ENCODE results near the gene PEX3.
A peak's percentile ranks its signal among the peaks of the same experiment; 100 is the strongest.

The PEX3 gene

GRCh38 chr6:143450453-143451371, at the start of gene PEX3, which contains the start of gene ADAT2:
PEX3 (plus strand) TSS chr6:143450805; CDS start chr6:143451043, 238 bp downstream.
ADAT2 (minus strand) TSS chr6:143450695; CDS start chr6:143450658, 37 bp downstream.
- no peaks in the 10 kb centered on the region for H3K9me3 ChIP-seq (ENCODE audit: control insufficient read depth in 1 of 2, low read length in 2 of 2)
- peak within 1 kb of the TSS; percentile 90 to 99 for H3K4me3 ChIP-seq (ENCODE audit: low read depth in 1 of 2, low read length in 2 of 2)
- peak within 1 kb of the TSS; percentile 36 for H3K27ac ChIP-seq (ENCODE audit: low read depth, low read length)
- H3K9ac ChIP-seq (ENCODE audit: low read depth in 1 of 2, low read length in 2 of 2) = peak within 1 kb of the TSS; percentile 90 to 91
- H3K36me3 ChIP-seq (ENCODE audit: control insufficient read depth in 1 of 2, insufficient read depth in 2 of 2, low read length in 2 of 2) = no peaks in the 10 kb centered on the region
- H3K27me3 ChIP-seq (ENCODE audit: control insufficient read depth in 1 of 2, insufficient read depth in 2 of 2, low read length in 2 of 2) = no peaks in the 10 kb centered on the region
- peaks cover 15 to 16% of the 10 kb centered on the region in 2 donors for H3K4me1 ChIP-seq (ENCODE audit: control insufficient read depth in 1 of 2, insufficient read depth in 2 of 2, low read length in 2 of 2)

- Histone ChIP-seq H3K36me3 (ENCODE audit: control insufficient read depth in 1 of 2, insufficient read depth in 2 of 2, low read length in 2 of 2) (no peaks in the 10 kb centered on the region), H3K4me3 (ENCODE audit: low read depth in 1 of 2, low read length in 2 of 2) (no peak overlapping the region), H3K9me3 (ENCODE audit: control insufficient read depth in 1 of 2, low read length in 2 of 2) (no peaks in the 10 kb centered on the region), H3K9ac (ENCODE audit: low read depth in 1 of 2, low read length in 2 of 2) (no peak overlapping the region), H3K27me3 (ENCODE audit: control insufficient read depth in 1 of 2, insufficient read depth in 2 of 2, low read length in 2 of 2) (no peaks in the 10 kb centered on the region), H3K27ac (ENCODE audit: low read depth, low read length) (no peak overlapping the region), H3K4me1 (ENCODE audit: control insufficient read depth in 1 of 2, insufficient read depth in 2 of 2, low read length in 2 of 2) (peaks cover 16 to 28% of the 10 kb centered on the region in 2 donors)
Measured at GRCh38 chr6:143401068-143401446, 49.5 kb upstream of the PEX3 start.

- H3K9me3 ChIP-seq (ENCODE audit: control insufficient read depth in 1 of 2, low read length in 2 of 2) = no peaks in the 10 kb centered on the region
- H3K4me1 ChIP-seq (ENCODE audit: control insufficient read depth in 1 of 2, insufficient read depth in 2 of 2, low read length in 2 of 2) = peaks cover 14 to 23% of the 10 kb centered on the region in 2 donors
- H3K36me3 ChIP-seq (ENCODE audit: control insufficient read depth in 1 of 2, insufficient read depth in 2 of 2, low read length in 2 of 2) = no peaks in the 10 kb centered on the region
- no peak overlapping the region for H3K4me3 ChIP-seq (ENCODE audit: low read depth in 1 of 2, low read length in 2 of 2)
- no peak overlapping the region for H3K9ac ChIP-seq (ENCODE audit: low read depth in 1 of 2, low read length in 2 of 2)
- H3K27me3 ChIP-seq (ENCODE audit: control insufficient read depth in 1 of 2, insufficient read depth in 2 of 2, low read length in 2 of 2) = no peaks in the 10 kb centered on the region
- no peak overlapping the region for H3K27ac ChIP-seq (ENCODE audit: low read depth, low read length)
Measured at GRCh38 chr6:143401636-143402370, 48.8 kb upstream of the PEX3 start.

GRCh38 chr6:143402721-143403336, 47.8 kb upstream of the PEX3 start:
- Histone ChIP-seq H3K4me3 (ENCODE audit: low read depth in 1 of 2, low read length in 2 of 2) (no peak overlapping the region), H3K27me3 (ENCODE audit: control insufficient read depth in 1 of 2, insufficient read depth in 2 of 2, low read length in 2 of 2) (no peaks in the 10 kb centered on the region), H3K36me3 (ENCODE audit: control insufficient read depth in 1 of 2, insufficient read depth in 2 of 2, low read length in 2 of 2) (no peaks in the 10 kb centered on the region), H3K4me1 (ENCODE audit: control insufficient read depth in 1 of 2, insufficient read depth in 2 of 2, low read length in 2 of 2) (peaks cover 7 to 15% of the 10 kb centered on the region in 2 donors), H3K9ac (ENCODE audit: low read depth in 1 of 2, low read length in 2 of 2) (no peak overlapping the region), H3K27ac (ENCODE audit: low read depth, low read length) (no peak overlapping the region), H3K9me3 (ENCODE audit: control insufficient read depth in 1 of 2, low read length in 2 of 2) (no peaks in the 10 kb centered on the region)

- H3K4me3 ChIP-seq (ENCODE audit: low read depth in 1 of 2, low read length in 2 of 2) = no peak overlapping the region
- no peaks in the 10 kb centered on the region for H3K36me3 ChIP-seq (ENCODE audit: control insufficient read depth in 1 of 2, insufficient read depth in 2 of 2, low read length in 2 of 2)
- H3K9ac ChIP-seq (ENCODE audit: low read depth in 1 of 2, low read length in 2 of 2) = no peak overlapping the region
- H3K4me1 ChIP-seq (ENCODE audit: control insufficient read depth in 1 of 2, insufficient read depth in 2 of 2, low read length in 2 of 2) = peaks cover 2 to 10% of the 10 kb centered on the region in 2 donors
- H3K27ac ChIP-seq (ENCODE audit: low read depth, low read length) = no peak overlapping the region
- H3K27me3 ChIP-seq (ENCODE audit: control insufficient read depth in 1 of 2, insufficient read depth in 2 of 2, low read length in 2 of 2) = no peaks in the 10 kb centered on the region
- H3K9me3 ChIP-seq (ENCODE audit: control insufficient read depth in 1 of 2, low read length in 2 of 2) = no peaks in the 10 kb centered on the region
Measured at GRCh38 chr6:143405373-143406154, 45.0 kb upstream of the PEX3 start.

- Histone ChIP-seq H3K9ac (ENCODE audit: low read depth in 1 of 2, low read length in 2 of 2) (no peak overlapping the region), H3K36me3 (ENCODE audit: control insufficient read depth in 1 of 2, insufficient read depth in 2 of 2, low read length in 2 of 2) (no peaks in the 10 kb centered on the region), H3K4me1 (ENCODE audit: control insufficient read depth in 1 of 2, insufficient read depth in 2 of 2, low read length in 2 of 2) (no peaks in the 10 kb centered on the region), H3K27ac (ENCODE audit: low read depth, low read length) (no peak overlapping the region), H3K27me3 (ENCODE audit: control insufficient read depth in 1 of 2, insufficient read depth in 2 of 2, low read length in 2 of 2) (no peaks in the 10 kb centered on the region), H3K4me3 (ENCODE audit: low read depth in 1 of 2, low read length in 2 of 2) (no peak overlapping the region), H3K9me3 (ENCODE audit: control insufficient read depth in 1 of 2, low read length in 2 of 2) (no peaks in the 10 kb centered on the region)
Measured at GRCh38 chr6:143406673-143407072, 43.9 kb upstream of the PEX3 start.

GRCh38 chr6:143408151-143408786, 42.3 kb upstream of the PEX3 start:
- H3K27me3 ChIP-seq (ENCODE audit: control insufficient read depth in 1 of 2, insufficient read depth in 2 of 2, low read length in 2 of 2) = no peaks in the 10 kb centered on the region
- no peaks in the 10 kb centered on the region for H3K36me3 ChIP-seq (ENCODE audit: control insufficient read depth in 1 of 2, insufficient read depth in 2 of 2, low read length in 2 of 2)
- no peaks in the 10 kb centered on the region for H3K9me3 ChIP-seq (ENCODE audit: control insufficient read depth in 1 of 2, low read length in 2 of 2)
- H3K27ac ChIP-seq (ENCODE audit: low read depth, low read length) = no peak overlapping the region
- no peak overlapping the region for H3K9ac ChIP-seq (ENCODE audit: low read depth in 1 of 2, low read length in 2 of 2)
- no peaks in the 10 kb centered on the region for H3K4me1 ChIP-seq (ENCODE audit: control insufficient read depth in 1 of 2, insufficient read depth in 2 of 2, low read length in 2 of 2)
- no peak overlapping the region for H3K4me3 ChIP-seq (ENCODE audit: low read depth in 1 of 2, low read length in 2 of 2)

- Histone ChIP-seq H3K4me3 (ENCODE audit: low read depth in 1 of 2, low read length in 2 of 2) (no peak overlapping the region), H3K27me3 (ENCODE audit: control insufficient read depth in 1 of 2, insufficient read depth in 2 of 2, low read length in 2 of 2) (no peaks in the 10 kb centered on the region), H3K36me3 (ENCODE audit: control insufficient read depth in 1 of 2, insufficient read depth in 2 of 2, low read length in 2 of 2) (no peaks in the 10 kb centered on the region), H3K9ac (ENCODE audit: low read depth in 1 of 2, low read length in 2 of 2) (no peak overlapping the region), H3K9me3 (ENCODE audit: control insufficient read depth in 1 of 2, low read length in 2 of 2) (no peaks in the 10 kb centered on the region), H3K27ac (ENCODE audit: low read depth, low read length) (no peak overlapping the region), H3K4me1 (ENCODE audit: control insufficient read depth in 1 of 2, insufficient read depth in 2 of 2, low read length in 2 of 2) (no peaks in the 10 kb centered on the region)
Measured at GRCh38 chr6:143408787-143409162, 41.8 kb upstream of the PEX3 start.

GRCh38 chr6:143410859-143411270, 39.7 kb upstream of the PEX3 start:
- H3K36me3 ChIP-seq (ENCODE audit: control insufficient read depth in 1 of 2, insufficient read depth in 2 of 2, low read length in 2 of 2) = no peaks in the 10 kb centered on the region
- no peak overlapping the region for H3K4me3 ChIP-seq (ENCODE audit: low read depth in 1 of 2, low read length in 2 of 2)
- H3K27me3 ChIP-seq (ENCODE audit: control insufficient read depth in 1 of 2, insufficient read depth in 2 of 2, low read length in 2 of 2) = no peaks in the 10 kb centered on the region
- H3K9me3 ChIP-seq (ENCODE audit: control insufficient read depth in 1 of 2, low read length in 2 of 2) = no peaks in the 10 kb centered on the region
- H3K4me1 ChIP-seq (ENCODE audit: control insufficient read depth in 1 of 2, insufficient read depth in 2 of 2, low read length in 2 of 2) = no peaks in the 10 kb centered on the region
- no peak overlapping the region for H3K9ac ChIP-seq (ENCODE audit: low read depth in 1 of 2, low read length in 2 of 2)
- H3K27ac ChIP-seq (ENCODE audit: low read depth, low read length) = no peak overlapping the region
